Activated effector memory CD4-positive, alpha-beta T cell treated with anti-CD3 and anti-CD28 coated beads, Interleukin-2, amount 50 U/mL, for 16 hours (primary cell): ENCODE data around the gene NAV2.
"Not testable (repeated sequence)": the region's sequence is repeated elsewhere in the genome, so short reads cannot be mapped to it uniquely, and the experiment has no call there.

Source experiments
- DNase-seq: peaks from one replicate; pipeline ENCODE4 v3.0.0-alpha.2; 2020

Gene NAV2

GRCh38 chr11:19907008-19907579 lies 194.5 kb downstream of the NAV2 start:
- no peak for DNase-seq

- no peak for DNase-seq
Observed at GRCh38 chr11:19907839-19908238, 195.2 kb downstream of the NAV2 start.

GRCh38 chr11:19910931-19911330 lies 198.3 kb downstream of the NAV2 start:
- no peak for DNase-seq

- DNase-seq, result no peak
Observed at GRCh38 chr11:19912115-19912957, 199.7 kb downstream of the NAV2 start.

- DNase-seq, result no peak
Observed at GRCh38 chr11:19912958-19913892, 200.6 kb downstream of the NAV2 start.

GRCh38 chr11:19913893-19914249 lies 201.2 kb downstream of the NAV2 start:
- no peak for DNase-seq

GRCh38 chr11:19915808-19916207 lies 203.2 kb downstream of the NAV2 start:
- DNase-seq, result no peak

GRCh38 chr11:19917069-19917468 lies 204.4 kb downstream of the NAV2 start:
- DNase-seq, result no peak

GRCh38 chr11:19918302-19919049 lies 205.8 kb downstream of the NAV2 start:
- DNase-seq, result no peak

GRCh38 chr11:19919050-19919561 lies 206.5 kb downstream of the NAV2 start:
- no peak for DNase-seq

- no peak for DNase-seq
Observed at GRCh38 chr11:19920982-19921381, 208.3 kb downstream of the NAV2 start.

GRCh38 chr11:19921976-19922688 lies 209.5 kb downstream of the NAV2 start:
- DNase-seq, result no peak

GRCh38 chr11:19922689-19923035 lies 210.0 kb downstream of the NAV2 start:
- no peak for DNase-seq

GRCh38 chr11:19923626-19924025 lies 211.0 kb downstream of the NAV2 start:
- DNase-seq, result no peak

- DNase-seq, result no peak
Observed at GRCh38 chr11:19924311-19924710, 211.7 kb downstream of the NAV2 start.

- DNase-seq, result no peak
Observed at GRCh38 chr11:19924716-19925115, 212.1 kb downstream of the NAV2 start.

- not testable (repeated sequence) for DNase-seq
Observed at GRCh38 chr11:19927403-19927802, 214.8 kb downstream of the NAV2 start.

GRCh38 chr11:19929147-19929546 lies 216.5 kb downstream of the NAV2 start:
- no peak for DNase-seq

GRCh38 chr11:19929655-19930054 lies 217.0 kb downstream of the NAV2 start:
- no peak for DNase-seq

GRCh38 chr11:19931141-19931770 lies 218.6 kb downstream of the NAV2 start:
- no peak for DNase-seq

- DNase-seq, result no peak
Observed at GRCh38 chr11:19931771-19932369, 219.2 kb downstream of the NAV2 start.
